ENCODE results near the gene GDF2. TPM values are rescaled to one million over a fixed set of nuclear protein-coding genes. Genes with fewer than 3 reads are reported as not detected.
A peak's percentile ranks its signal among the peaks of the same experiment; 100 is the strongest.

GDF2 gene
- total and polyA plus RNA-seq, 5 donors from 2014 or later, result not detected

- Histone ChIP-seq H3K4me1 (ENCODE audit: control insufficient read depth, insufficient read depth, low read length, poor library complexity, severe bottlenecking) (peaks cover 5% of the 10 kb centered on the region), H3K27ac (ENCODE audit: insufficient read depth, low read length, poor library complexity, severe bottlenecking) (no peak overlapping the region), H3K27me3 (ENCODE audit: control insufficient read depth, insufficient read depth, low read length) (no peaks in the 10 kb centered on the region), H3K4me3 (ENCODE audit: low read depth, low read length) (no peak overlapping the region), H3K9me3 (ENCODE audit: control insufficient read depth in 2 of 2, low read length in 2 of 2) (no peaks in the 10 kb centered on the region), H3K36me3 (ENCODE audit: control insufficient read depth, insufficient read depth, low read length) (no peaks in the 10 kb centered on the region)
- no peaks in the 10 kb centered on the region for H3K27me3 Mint-ChIP-seq
- H3K27ac Mint-ChIP-seq, result no peak overlapping the region
- H3K9me3 Mint-ChIP-seq, result no peaks in the 10 kb centered on the region
- DNase-seq (no peak), ATAC-seq (ENCODE audit: low read depth in 2 of 2) (no peak)
- H3K4me3 Mint-ChIP-seq, result no peak overlapping the region
- no peaks in the 10 kb centered on the region for H3K36me3 Mint-ChIP-seq
- peaks cover 0 to 27% (median 9%) of the 10 kb centered on the region in 4 donors for H3K4me1 Mint-ChIP-seq
These were observed 34.9 kb upstream of the GDF2 start for GRCh38 chr10:47287365-47287802.

GRCh38 chr10:47287805-47288204 lies 34.4 kb upstream of the GDF2 start:
- ATAC-seq (ENCODE audit: low read depth in 2 of 2), result no peak
- no peak overlapping the region for H3K4me3 Mint-ChIP-seq

GRCh38 chr10:47288236-47288635 lies 34.0 kb upstream of the GDF2 start:
- no peaks in the 10 kb centered on the region for H3K27me3 ChIP-seq (ENCODE audit: control insufficient read depth, insufficient read depth, low read length)
- H3K9me3 Mint-ChIP-seq, result no peaks in the 10 kb centered on the region
- H3K36me3 ChIP-seq (ENCODE audit: control insufficient read depth, insufficient read depth, low read length), result no peaks in the 10 kb centered on the region
- no peak overlapping the region for H3K4me3 ChIP-seq (ENCODE audit: low read depth, low read length)
- peaks cover 5% of the 10 kb centered on the region for H3K4me1 ChIP-seq (ENCODE audit: control insufficient read depth, insufficient read depth, low read length, poor library complexity, severe bottlenecking)
- no peaks in the 10 kb centered on the region for H3K27me3 Mint-ChIP-seq
- no peak overlapping the region for H3K27ac Mint-ChIP-seq
- H3K4me1 Mint-ChIP-seq, result peaks cover 0 to 26% (median 9%) of the 10 kb centered on the region in 4 donors
- H3K36me3 Mint-ChIP-seq, result no peaks in the 10 kb centered on the region
- no peaks in the 10 kb centered on the region for H3K9me3 ChIP-seq (ENCODE audit: control insufficient read depth in 2 of 2, low read length in 2 of 2)
- H3K27ac ChIP-seq (ENCODE audit: insufficient read depth, low read length, poor library complexity, severe bottlenecking), result no peak overlapping the region
- ATAC-seq (ENCODE audit: low read depth in 2 of 2) (no peak), DNase-seq (no peak)
- H3K4me3 Mint-ChIP-seq, result no peak overlapping the region

More at GRCh38 chr10:47287805-47288204, 34.4 kb upstream of the GDF2 start:
- Mint-ChIP-seq H3K27me3 (no peaks in the 10 kb centered on the region), H3K9me3 (no peaks in the 10 kb centered on the region), H3K36me3 (no peaks in the 10 kb centered on the region), H3K27ac (no peak overlapping the region), H3K4me1 (peaks cover 0 to 26% (median 9%) of the 10 kb centered on the region in 4 donors)
- peaks cover 5% of the 10 kb centered on the region for H3K4me1 ChIP-seq (ENCODE audit: control insufficient read depth, insufficient read depth, low read length, poor library complexity, severe bottlenecking)
- no peak for DNase-seq
- no peak overlapping the region for H3K4me3 ChIP-seq (ENCODE audit: low read depth, low read length)
- H3K27ac ChIP-seq (ENCODE audit: insufficient read depth, low read length, poor library complexity, severe bottlenecking), result no peak overlapping the region
- no peaks in the 10 kb centered on the region for H3K9me3 ChIP-seq (ENCODE audit: control insufficient read depth in 2 of 2, low read length in 2 of 2)
- H3K36me3 ChIP-seq (ENCODE audit: control insufficient read depth, insufficient read depth, low read length), result no peaks in the 10 kb centered on the region
- no peaks in the 10 kb centered on the region for H3K27me3 ChIP-seq (ENCODE audit: control insufficient read depth, insufficient read depth, low read length)

GRCh38 chr10:47288916-47289495 lies 33.2 kb upstream of the GDF2 start:
- Mint-ChIP-seq H3K27ac (no peak overlapping the region), H3K27me3 (no peaks in the 10 kb centered on the region), H3K36me3 (no peaks in the 10 kb centered on the region), H3K4me3 (no peak overlapping the region), H3K9me3 (no peaks in the 10 kb centered on the region), H3K4me1 (peaks cover 0 to 26% (median 9%) of the 10 kb centered on the region in 4 donors)
- no peaks in the 10 kb centered on the region for H3K27me3 ChIP-seq (ENCODE audit: control insufficient read depth, insufficient read depth, low read length)
- H3K4me1 ChIP-seq (ENCODE audit: control insufficient read depth, insufficient read depth, low read length, poor library complexity, severe bottlenecking), result peaks cover 5% of the 10 kb centered on the region
- no peak overlapping the region for H3K27ac ChIP-seq (ENCODE audit: insufficient read depth, low read length, poor library complexity, severe bottlenecking)
- no peak overlapping the region for H3K4me3 ChIP-seq (ENCODE audit: low read depth, low read length)
- no peaks in the 10 kb centered on the region for H3K36me3 ChIP-seq (ENCODE audit: control insufficient read depth, insufficient read depth, low read length)
- ATAC-seq (ENCODE audit: low read depth in 2 of 2), result no peak
- DNase-seq, result no peak
- no peaks in the 10 kb centered on the region for H3K9me3 ChIP-seq (ENCODE audit: control insufficient read depth in 2 of 2, low read length in 2 of 2)

GRCh38 chr10:47289921-47290320 lies 32.3 kb upstream of the GDF2 start:
- ATAC-seq (ENCODE audit: low read depth in 2 of 2), result no peak
- Mint-ChIP-seq H3K4me1 (peaks cover 0 to 22% (median 7%) of the 10 kb centered on the region in 4 donors), H3K27me3 (no peaks in the 10 kb centered on the region), H3K9me3 (no peaks in the 10 kb centered on the region), H3K36me3 (no peaks in the 10 kb centered on the region), H3K4me3 (no peak overlapping the region), H3K27ac (no peak overlapping the region)
- no peaks in the 10 kb centered on the region for H3K36me3 ChIP-seq (ENCODE audit: control insufficient read depth, insufficient read depth, low read length)
- H3K9me3 ChIP-seq (ENCODE audit: control insufficient read depth in 2 of 2, low read length in 2 of 2), result no peaks in the 10 kb centered on the region
- DNase-seq, result no peak
- H3K27me3 ChIP-seq (ENCODE audit: control insufficient read depth, insufficient read depth, low read length), result no peaks in the 10 kb centered on the region
- H3K4me1 ChIP-seq (ENCODE audit: control insufficient read depth, insufficient read depth, low read length, poor library complexity, severe bottlenecking), result peaks cover 5% of the 10 kb centered on the region
- H3K27ac ChIP-seq (ENCODE audit: insufficient read depth, low read length, poor library complexity, severe bottlenecking), result no peak overlapping the region
- H3K4me3 ChIP-seq (ENCODE audit: low read depth, low read length), result no peak overlapping the region

GRCh38 chr10:47290338-47290737 lies 31.9 kb upstream of the GDF2 start:
- H3K36me3 ChIP-seq (ENCODE audit: control insufficient read depth, insufficient read depth, low read length), result no peaks in the 10 kb centered on the region
- H3K27me3 Mint-ChIP-seq, result no peaks in the 10 kb centered on the region
- no peaks in the 10 kb centered on the region for H3K9me3 Mint-ChIP-seq
- H3K4me1 Mint-ChIP-seq, result peaks cover 0 to 19% (median 7%) of the 10 kb centered on the region in 4 donors
- no peaks in the 10 kb centered on the region for H3K36me3 Mint-ChIP-seq
- no peaks in the 10 kb centered on the region for H3K27me3 ChIP-seq (ENCODE audit: control insufficient read depth, insufficient read depth, low read length)
- no peak for DNase-seq
- no peak overlapping the region for H3K27ac ChIP-seq (ENCODE audit: insufficient read depth, low read length, poor library complexity, severe bottlenecking)
- no peak overlapping the region for H3K4me3 ChIP-seq (ENCODE audit: low read depth, low read length)
- ATAC-seq (ENCODE audit: low read depth in 2 of 2), result no peak
- H3K27ac Mint-ChIP-seq, result peak overlapping the region in 1 of 3 donors; percentile 54
- no peaks in the 10 kb centered on the region for H3K9me3 ChIP-seq (ENCODE audit: control insufficient read depth in 2 of 2, low read length in 2 of 2)
- peaks cover 5% of the 10 kb centered on the region for H3K4me1 ChIP-seq (ENCODE audit: control insufficient read depth, insufficient read depth, low read length, poor library complexity, severe bottlenecking)
- no peak overlapping the region for H3K4me3 Mint-ChIP-seq

GRCh38 chr10:47291682-47292081 lies 30.6 kb upstream of the GDF2 start:
- Histone ChIP-seq H3K4me3 (ENCODE audit: low read depth, low read length) (no peak overlapping the region), H3K9me3 (ENCODE audit: control insufficient read depth in 2 of 2, low read length in 2 of 2) (no peaks in the 10 kb centered on the region), H3K36me3 (ENCODE audit: control insufficient read depth, insufficient read depth, low read length) (no peaks in the 10 kb centered on the region), H3K27ac (ENCODE audit: insufficient read depth, low read length, poor library complexity, severe bottlenecking) (no peak overlapping the region), H3K27me3 (ENCODE audit: control insufficient read depth, insufficient read depth, low read length) (no peaks in the 10 kb centered on the region), H3K4me1 (ENCODE audit: control insufficient read depth, insufficient read depth, low read length, poor library complexity, severe bottlenecking) (no peaks in the 10 kb centered on the region)
- H3K4me3 Mint-ChIP-seq, result no peak overlapping the region
- no peaks in the 10 kb centered on the region for H3K27me3 Mint-ChIP-seq
- H3K36me3 Mint-ChIP-seq, result no peaks in the 10 kb centered on the region
- H3K9me3 Mint-ChIP-seq, result no peaks in the 10 kb centered on the region
- ATAC-seq (ENCODE audit: low read depth in 2 of 2) (no peak), DNase-seq (no peak)
- H3K27ac Mint-ChIP-seq, result no peak overlapping the region
- H3K4me1 Mint-ChIP-seq, result peaks cover 0 to 6% (median 1%) of the 10 kb centered on the region in 4 donors

GRCh38 chr10:47294057-47294456 lies 28.2 kb upstream of the GDF2 start:
- no peak for ATAC-seq (ENCODE audit: low read depth in 2 of 2)

More at GRCh38 chr10:47294057-47294456, 28.2 kb upstream of the GDF2 start:
- H3K27me3 Mint-ChIP-seq, result no peaks in the 10 kb centered on the region
- no peak overlapping the region for H3K27ac ChIP-seq (ENCODE audit: insufficient read depth, low read length, poor library complexity, severe bottlenecking)
- no peaks in the 10 kb centered on the region for H3K9me3 ChIP-seq (ENCODE audit: control insufficient read depth in 2 of 2, low read length in 2 of 2)
- H3K4me1 ChIP-seq (ENCODE audit: control insufficient read depth, insufficient read depth, low read length, poor library complexity, severe bottlenecking), result no peaks in the 10 kb centered on the region
- H3K27me3 ChIP-seq (ENCODE audit: control insufficient read depth, insufficient read depth, low read length), result no peaks in the 10 kb centered on the region
- no peak overlapping the region for H3K4me3 Mint-ChIP-seq
- H3K9me3 Mint-ChIP-seq, result no peaks in the 10 kb centered on the region
- H3K27ac Mint-ChIP-seq, result no peak overlapping the region
- H3K4me3 ChIP-seq (ENCODE audit: low read depth, low read length), result no peak overlapping the region
- H3K36me3 Mint-ChIP-seq, result no peaks in the 10 kb centered on the region
- no peak for DNase-seq
- no peaks in the 10 kb centered on the region for H3K4me1 Mint-ChIP-seq
- H3K36me3 ChIP-seq (ENCODE audit: control insufficient read depth, insufficient read depth, low read length), result no peaks in the 10 kb centered on the region
